EL (cell line): ENCODE data around the gene IL21R.
"Not testable (repeated sequence)": the region's sequence is repeated elsewhere in the genome, so short reads cannot be mapped to it uniquely, and the experiment has no call there.

ENCODE experiments used
- DNase-seq: peaks from one replicate; pipeline ENCODE4 v3.0.0-alpha.2; 2016

Gene IL21R

DNA sequence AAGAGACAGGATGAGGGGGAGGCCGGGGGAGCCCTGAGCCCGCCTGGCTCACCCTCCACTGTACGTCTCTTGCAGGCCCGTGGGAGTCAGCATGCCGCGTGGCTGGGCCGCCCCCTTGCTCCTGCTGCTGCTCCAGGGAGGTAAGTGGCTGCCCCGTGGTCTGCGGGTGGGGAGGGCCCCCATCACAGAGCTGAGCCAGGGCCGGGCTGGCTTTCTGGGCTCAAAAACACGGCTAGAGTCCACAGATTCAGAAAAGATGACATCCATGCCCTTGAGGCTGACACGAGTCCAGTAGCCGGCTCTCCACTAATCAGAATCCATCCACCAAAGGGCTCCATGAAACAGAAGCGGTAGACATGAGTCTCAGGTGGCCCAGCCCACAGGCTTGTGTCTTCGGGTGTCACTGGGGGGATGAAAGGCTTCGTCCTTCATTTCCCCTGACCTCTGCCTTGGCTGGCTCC is 28.0 kb downstream of the IL21R start:
- DNase-seq, result no peak

DNA sequence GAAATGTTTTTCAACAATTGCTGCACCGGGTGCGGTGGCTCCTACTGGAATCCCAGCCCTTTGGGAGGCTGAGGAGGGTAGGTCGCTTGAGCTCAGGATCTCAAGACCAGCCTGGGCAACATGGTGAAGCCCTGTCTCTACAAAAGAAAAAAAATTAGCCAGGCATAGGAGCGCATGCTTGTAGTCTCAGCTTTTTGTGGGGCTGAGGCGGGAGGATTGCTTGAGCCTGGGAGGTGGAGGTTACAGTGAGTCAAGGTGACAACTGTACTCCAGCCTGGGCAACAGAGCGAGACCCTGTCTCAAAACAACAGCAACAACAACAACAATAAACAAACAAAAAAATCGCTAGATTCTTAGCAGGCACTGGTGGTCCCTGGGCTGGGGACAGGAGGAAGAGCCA is 28.5 kb downstream of the IL21R start:
- DNase-seq, result no peak

DNA sequence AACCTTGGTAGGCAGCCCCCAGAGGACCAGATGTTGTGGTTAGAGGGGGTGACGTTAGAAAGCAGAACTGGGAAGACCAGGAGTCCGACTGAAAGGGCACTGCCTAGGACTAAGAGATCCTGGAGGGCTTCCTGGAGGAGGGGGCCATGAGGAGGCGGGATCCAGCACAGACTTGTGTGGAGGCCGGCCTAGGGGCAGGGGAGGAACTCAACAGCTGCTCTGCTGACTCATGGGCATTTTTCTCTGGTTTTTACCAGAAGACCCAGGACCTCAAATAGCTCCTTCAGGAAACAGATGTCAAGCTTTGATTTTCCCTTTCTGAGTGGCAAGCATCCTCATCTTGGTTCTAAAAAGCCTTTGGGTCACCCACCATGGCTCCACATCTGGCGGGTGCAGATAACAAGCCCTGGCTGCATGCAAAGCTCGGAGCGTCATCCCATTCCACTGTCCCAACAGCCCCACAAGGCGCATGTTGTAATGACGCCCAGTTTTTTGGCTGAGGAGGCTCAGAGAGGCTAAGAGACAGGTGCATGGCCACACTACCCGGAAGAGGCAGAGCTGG is 29.0 kb downstream of the IL21R start:
- DNase-seq, result no peak

DNA sequence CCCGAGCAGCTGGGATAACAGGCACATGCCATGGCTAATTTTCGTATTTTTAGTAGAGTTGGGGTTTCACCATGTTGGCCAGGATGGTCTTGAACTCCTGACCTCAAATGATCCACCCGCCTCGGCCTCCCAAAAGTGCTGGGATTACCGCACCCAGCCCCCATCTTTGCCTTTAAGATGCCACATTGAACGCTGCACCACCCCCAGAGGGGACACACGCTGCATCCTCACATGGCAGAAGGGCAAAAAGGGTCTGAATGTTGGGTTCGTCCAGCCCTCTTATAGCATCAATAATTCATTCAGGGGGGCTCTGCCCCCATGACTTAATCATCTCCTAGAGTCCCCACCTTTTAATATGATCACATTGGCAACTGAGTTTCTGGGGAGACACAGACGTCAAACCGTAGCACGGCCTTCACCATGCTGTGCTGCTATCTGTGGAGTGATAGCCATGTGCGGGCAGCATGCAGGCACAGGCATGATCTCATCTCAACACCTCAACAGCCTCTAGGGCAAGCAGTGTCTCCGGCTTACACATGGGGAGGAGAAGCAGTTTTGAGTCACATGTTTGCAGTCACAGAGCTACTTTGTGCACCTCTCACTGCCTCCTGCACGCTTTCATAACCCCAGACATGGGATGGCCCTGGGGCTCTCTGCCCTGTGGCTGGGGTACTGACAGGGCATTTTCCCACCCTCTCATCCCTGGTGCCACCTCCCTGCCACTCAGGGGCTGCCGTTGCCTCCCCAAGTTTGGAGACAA is 30.0 kb downstream of the IL21R start:
- DNase-seq, result peak; percentile 56

DNA sequence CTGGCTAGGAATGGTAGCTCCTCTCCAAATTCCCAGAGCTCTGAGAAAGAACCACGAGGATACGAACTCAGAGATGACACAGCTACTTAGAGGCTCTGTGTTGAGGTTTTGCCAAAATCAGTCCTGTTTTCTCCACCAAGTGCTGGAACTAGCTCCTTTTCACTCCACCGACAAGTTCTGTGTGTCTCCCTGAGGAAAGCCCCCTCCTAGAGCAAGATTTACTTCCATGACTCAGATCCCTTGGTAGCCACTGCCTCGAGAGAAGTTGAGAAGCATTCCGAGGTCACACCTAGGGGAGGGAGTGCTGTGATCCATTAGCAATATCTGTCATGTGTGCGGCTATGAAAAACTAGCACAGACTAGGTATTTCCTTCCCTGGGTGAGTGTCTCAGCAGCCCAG is 30.6 kb downstream of the IL21R start:
- peak; percentile 65 for DNase-seq

DNA sequence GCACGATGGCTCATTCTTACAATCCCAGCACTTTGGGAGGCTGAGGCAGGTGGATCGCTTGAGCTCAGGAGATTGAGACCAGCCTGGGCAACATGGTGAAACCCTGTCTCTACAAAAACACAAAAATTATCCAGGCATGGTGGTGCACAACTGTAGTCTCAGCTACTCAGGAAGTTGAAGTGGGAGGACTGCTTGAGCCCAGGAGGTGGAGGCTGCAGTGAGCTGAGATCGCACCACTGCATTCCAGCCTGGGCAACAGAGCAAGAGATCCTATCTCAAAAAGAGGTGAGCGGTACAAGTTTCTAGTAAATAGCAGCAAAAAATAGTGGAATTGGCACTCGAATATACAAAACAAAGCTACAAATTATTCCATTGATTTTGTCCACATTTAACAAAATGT is 31.2 kb downstream of the IL21R start:
- not testable (repeated sequence) for DNase-seq

DNA sequence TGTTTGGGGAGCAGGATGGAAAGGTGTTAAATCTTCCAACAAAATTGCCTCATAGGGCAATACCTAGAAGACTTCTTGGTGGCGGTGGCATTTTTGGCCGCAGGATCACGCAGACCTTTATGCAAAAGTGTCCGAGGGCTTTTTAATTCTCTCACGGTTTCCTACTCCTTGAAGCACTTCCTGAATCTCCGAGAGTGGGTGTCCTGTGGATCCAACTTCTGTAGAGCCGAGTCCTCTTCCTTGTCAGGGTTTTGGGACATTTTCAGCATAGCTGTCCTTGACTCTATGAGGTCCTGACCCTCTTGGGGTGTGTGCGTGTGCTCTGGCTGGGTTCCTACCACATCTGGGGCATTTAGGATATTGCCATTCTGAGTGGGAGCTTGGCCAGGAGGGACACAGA is 31.7 kb downstream of the IL21R start:
- DNase-seq, result no peak

DNA sequence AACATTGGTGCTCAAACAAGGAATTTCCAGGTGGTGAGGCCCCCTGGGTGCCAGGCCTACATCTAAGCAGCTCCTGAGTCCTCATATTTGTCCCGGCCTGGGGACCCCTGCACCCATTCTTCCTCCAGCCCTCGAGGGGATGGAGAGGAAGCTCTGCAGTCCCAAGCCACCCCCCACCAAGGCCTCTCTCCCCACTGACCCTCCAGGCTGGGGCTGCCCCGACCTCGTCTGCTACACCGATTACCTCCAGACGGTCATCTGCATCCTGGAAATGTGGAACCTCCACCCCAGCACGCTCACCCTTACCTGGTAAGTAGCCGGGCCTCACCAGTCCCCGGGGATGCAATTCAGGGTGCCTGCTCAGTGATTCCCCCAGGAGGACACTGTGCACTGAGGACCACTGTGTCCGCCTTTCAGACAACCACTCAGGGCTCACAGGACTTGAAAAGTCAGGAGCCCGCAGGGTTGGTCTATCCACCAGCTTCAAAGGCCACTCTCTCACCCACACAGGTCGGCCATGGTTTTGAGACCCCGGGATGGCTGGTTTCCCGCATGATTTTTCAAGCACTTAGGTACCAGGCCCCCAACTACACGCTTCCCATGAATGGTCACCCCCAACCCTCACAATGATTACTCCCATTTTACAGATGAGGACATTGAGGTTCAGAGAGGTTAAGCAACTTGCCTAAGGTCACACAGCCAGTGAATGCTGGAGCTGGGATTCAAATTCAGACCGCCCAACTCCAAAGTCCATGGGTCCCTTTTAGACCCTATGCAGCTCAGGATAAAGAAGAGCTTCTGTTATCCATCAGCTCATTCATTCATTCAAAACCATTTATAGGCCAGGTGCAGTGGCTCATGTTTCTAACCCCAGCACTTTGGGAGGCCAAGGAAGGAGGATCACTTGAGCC is 32.4 kb downstream of the IL21R start:
- no peak for DNase-seq

DNA sequence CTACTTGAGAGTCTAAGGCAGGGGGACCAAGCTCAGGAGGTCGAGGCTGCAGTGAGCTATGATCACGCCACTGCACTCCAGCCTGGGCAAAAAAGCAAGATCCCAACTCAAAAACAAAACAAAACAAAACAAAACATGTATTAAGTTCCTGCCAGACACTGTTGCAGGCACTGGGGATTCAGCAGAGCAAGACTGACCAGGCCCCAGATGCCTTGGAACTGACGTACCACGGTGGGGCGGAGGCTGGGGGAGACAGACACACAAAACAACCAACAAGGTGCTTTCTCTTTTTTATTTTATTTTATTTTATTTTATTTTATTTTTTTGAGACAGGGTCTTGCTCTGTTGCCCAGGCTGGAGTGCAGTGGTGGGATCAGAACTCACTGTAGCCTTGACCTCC is 33.2 kb downstream of the IL21R start:
- not testable (repeated sequence) for DNase-seq

DNA sequence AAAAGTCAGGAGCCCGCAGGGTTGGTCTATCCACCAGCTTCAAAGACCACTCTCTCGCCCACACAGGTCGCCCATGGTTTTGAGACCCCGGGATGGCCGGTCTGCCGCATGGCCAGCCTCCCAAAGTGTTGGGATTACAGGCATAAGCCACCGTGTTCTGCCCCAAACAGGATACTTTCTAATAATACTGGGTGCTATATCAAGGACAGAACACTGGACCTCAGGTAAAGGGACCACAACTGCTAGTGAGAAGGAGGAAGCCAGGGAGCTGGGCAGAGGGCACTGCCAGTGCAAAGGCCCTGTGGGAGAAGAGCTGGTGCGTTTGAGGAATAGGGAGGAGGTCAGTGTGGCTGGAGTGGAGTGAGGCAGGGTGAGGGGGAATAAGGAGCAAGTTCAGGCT is 34.1 kb downstream of the IL21R start:
- no peak for DNase-seq

DNA sequence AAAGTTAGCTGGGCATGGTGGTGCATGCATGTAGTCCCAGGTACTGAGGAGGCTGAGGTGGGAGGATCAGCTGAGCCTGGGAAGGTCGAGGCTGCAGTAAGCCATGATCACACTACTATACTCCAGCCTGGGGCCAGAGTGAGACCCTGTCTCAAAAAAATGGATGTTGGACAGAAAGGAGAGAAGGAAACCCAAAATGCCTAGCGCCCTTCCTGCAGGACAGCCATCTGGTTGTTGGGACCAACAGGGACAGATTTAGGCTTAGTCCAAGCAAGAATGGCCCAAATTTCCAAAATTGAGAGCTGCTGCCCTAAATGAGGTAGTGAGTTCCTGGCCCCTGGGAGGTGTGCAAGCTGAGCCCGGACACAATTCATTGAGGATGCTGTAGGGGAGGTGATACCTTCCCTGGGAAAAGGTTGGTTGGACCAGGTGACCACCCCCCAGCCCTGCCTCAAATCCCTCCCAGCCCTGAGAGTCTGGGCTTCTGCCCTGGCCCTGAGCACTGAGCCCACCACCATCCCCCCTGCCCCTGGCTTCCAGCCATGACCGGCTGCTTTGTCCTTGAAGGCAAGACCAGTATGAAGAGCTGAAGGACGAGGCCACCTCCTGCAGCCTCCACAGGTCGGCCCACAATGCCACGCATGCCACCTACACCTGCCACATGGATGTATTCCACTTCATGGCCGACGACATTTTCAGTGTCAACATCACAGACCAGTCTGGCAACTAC is 35.1 kb downstream of the IL21R start:
- no peak for DNase-seq

DNA sequence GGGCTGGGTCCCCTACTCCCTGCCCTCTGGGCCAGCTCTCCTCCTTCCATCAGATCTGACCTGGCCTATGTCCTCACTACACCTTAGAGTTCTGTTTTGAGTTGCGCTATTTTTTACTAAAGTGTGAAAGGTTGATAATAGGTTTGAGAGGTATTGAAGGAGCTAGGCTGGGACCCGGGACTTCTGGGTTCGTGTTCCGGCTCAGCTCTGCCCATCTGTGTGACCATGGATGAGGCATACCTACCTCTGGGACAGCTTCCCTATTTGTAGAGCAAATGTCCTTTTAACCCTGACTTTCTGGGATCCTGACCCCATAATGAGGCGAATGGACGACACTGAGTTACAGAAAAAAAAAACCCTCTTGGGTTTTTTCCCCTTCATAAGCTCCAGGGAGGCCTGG is 36.0 kb downstream of the IL21R start:
- DNase-seq, result no peak

DNA sequence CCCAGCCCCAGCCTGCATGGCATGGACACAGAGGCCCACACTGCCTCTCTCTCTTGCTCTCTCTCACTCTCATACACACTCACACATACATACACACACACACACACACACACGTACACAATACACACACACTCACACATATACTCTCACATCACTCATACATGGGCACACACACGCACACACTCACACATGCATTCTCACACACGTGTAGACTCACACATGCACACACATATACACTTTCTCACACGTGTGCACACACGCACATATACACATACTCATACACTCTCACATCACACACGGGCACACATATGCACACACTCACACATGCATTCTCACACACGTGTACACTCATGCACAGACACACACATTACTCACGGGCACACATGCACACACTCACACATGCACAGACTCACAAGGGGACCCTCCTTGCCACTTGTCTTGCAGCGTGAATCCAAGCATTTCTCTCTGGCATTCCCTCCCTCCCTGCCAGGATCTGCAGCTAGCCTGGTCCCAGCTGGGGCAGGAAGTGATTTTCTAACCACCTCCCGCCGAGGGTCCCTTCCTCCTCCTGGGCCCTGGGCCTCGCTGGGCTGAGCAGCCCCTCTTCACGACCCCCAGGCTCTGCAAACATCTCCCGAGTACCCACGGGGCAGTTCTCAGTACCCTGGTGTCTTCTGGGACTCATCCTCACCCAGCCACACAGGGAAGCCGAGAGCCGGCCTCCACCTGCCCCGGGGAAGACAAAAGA is 37.5 kb downstream of the IL21R start:
- no peak for DNase-seq

DNA sequence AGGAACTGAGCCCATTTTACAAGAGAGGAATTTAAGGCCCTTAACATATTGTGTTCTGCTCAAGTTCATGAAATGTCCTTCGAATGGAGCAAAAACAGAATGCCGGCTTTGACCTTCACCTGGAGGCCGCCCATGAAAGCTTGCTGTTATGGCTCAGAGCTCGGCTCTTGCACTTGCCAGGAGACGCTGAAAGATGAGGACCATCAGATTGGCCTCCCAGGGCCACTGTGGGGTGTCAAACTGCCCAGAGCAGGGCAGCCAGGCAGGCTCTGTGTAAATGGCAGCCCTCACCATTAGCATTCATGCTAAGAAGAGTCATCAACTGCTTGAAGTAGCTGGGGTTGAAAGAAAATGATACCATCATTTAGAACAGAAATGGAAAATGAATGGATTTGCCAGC is 39.3 kb downstream of the IL21R start:
- DNase-seq, result no peak

DNA sequence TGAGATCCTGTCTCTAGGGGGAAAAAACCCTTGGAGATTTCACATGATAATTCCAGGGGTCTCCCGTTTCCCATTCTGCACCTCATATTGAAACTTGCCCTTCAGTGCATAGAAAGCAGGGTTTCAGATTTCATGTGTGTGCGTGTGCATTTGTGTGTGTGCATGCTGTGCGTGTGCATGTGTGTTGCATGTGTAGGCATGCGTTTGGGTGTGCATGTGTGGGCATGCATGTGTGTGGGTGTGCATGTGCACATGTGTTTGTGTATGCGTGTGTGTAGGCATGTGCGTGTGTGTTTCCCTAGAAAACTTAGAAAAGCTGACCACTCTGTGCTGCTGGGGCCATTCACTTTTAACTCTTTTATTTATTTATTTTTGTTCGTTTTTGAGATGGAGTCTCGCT is 40.0 kb downstream of the IL21R start:
- DNase-seq, result no peak

DNA sequence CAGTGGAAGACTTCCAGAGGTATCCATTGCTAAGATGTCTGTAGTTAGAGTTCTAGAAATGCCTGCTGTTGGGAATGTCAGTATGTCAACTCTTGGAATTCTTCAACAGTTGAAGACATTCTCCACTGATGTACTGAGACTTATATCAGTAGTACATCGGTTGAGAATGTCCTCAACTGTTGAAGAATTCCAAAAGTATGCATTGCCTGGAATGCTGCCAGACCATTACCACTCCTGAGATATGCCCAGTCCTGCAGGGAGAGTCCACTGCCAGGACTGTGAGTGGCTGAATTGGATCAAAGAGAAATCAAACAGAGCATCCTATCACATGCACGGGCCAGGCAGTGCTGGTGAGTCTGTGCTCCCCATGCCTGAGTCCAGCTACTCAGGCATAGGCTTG is 42.0 kb downstream of the IL21R start:
- DNase-seq, result peak; percentile 73

DNA sequence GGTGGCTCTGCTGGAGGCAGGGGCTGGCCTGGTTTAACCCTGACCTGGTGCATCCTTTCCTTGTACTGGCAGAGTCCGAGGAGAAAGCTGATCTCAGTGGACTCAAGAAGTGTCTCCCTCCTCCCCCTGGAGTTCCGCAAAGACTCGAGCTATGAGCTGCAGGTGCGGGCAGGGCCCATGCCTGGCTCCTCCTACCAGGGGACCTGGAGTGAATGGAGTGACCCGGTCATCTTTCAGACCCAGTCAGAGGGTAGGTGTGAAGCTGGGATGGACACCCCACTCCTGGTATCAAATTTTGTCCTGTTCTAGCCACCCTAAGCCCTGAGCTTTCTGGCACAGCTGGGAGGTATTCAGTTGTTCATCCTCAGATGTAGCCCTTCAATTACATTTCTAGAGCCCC is 42.5 kb downstream of the IL21R start:
- no peak for DNase-seq

DNA sequence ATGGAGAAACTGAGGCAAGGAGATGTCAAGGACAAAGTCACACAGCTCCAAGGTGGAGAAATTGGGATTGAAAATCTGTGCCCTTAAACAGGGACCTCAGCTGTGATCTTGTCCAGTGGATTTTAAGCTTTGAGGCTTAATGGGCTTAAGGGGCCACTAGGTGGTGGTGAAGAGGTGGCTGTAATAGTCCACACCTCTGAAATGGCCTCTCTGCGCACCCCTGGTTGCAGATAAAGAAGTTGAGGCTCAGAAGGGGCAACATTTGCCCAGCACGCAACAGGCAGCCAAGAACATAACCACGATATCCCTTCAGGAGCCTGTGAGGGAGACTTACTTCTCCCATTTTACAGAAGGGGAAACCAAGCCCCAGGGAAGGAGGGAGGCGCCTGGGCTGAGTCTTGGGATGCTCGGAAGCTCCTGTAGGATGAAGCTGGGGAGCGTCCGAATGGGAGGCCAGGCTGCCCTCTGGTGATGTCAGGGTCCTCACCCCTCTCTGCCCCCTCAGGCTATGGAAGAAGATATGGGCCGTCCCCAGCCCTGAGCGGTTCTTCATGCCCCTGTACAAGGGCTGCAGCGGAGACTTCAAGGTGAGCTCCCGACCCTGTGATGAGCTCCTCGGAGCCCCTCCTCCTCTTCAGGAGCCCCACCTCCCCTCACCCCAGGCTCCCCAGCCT is 43.7 kb downstream of the IL21R start:
- DNase-seq, result no peak

DNA sequence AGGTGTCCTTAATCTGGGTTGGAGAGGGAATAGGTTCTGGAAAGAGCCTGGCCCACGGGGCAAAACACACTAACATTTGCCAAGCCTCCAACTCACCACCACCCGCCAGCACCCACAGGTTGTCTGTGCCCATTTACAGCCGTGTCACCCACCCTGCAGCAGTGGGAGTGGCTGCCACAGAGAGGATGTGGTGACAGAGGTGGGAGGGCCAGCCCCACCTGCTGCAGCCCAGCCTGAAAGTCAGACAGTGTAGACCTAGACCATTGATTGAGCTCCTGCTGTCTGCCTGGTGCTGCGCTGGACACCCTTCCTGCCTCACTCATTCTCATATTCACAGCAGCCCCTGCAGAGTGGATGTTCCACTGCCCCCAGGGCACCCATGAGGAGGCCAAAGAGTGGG is 44.7 kb downstream of the IL21R start:
- no peak for DNase-seq

DNA sequence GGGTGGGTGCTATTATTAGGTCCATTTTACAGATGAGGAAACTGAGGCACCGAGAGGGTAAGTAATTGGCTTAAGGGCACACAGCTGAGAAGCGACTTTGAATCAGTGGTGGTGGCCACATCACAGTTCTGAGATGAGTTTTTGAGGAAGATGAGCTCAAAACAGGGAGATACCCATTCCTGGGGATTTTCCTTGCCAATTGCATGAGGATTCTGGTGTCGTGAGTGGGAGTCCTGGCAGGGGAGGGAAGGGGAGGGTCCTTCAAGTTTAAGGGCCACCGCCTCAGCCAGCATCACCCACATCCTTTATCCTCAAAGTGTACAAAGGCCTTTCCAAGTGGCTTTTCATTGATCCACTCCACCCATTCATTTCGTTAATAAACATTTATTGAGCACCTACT is 45.3 kb downstream of the IL21R start:
- no peak for DNase-seq

DNA sequence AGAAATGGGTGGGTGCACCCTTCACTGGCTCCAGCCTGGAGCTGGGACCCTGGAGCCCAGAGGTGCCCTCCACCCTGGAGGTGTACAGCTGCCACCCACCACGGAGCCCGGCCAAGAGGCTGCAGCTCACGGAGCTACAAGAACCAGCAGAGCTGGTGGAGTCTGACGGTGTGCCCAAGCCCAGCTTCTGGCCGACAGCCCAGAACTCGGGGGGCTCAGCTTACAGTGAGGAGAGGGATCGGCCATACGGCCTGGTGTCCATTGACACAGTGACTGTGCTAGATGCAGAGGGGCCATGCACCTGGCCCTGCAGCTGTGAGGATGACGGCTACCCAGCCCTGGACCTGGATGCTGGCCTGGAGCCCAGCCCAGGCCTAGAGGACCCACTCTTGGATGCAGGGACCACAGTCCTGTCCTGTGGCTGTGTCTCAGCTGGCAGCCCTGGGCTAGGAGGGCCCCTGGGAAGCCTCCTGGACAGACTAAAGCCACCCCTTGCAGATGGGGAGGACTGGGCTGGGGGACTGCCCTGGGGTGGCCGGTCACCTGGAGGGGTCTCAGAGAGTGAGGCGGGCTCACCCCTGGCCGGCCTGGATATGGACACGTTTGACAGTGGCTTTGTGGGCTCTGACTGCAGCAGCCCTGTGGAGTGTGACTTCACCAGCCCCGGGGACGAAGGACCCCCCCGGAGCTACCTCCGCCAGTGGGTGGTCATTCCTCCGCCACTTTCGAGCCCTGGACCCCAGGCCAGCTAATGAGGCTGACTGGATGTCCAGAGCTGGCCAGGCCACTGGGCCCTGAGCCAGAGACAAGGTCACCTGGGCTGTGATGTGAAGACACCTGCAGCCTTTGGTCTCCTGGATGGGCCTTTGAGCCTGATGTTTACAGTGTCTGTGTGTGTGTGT is 46.8 kb downstream of the IL21R start:
- DNase-seq, result no peak
